GM12875 (cell line): ENCODE measurements around the gene SELENOO.

Source experiments
- H3K4me3 ChIP-seq: one replicate; pipeline ENCODE4 v1.5.1; 2011; ENCODE audit warnings: low read depth, low read length, control low read depth
- TF ChIP-seq, protein P1 (sequence below): IDR thresholded peaks from 2 replicates; pipeline ENCODE4 v1.5.1; 2011; ENCODE audit warnings: low read depth, mild to moderate bottlenecking, control low read depth, inconsistent platforms, low read length, moderate library complexity, borderline replicate concordance; ENCODE audit not compliant: insufficient read depth

The SELENOO gene

DNA sequence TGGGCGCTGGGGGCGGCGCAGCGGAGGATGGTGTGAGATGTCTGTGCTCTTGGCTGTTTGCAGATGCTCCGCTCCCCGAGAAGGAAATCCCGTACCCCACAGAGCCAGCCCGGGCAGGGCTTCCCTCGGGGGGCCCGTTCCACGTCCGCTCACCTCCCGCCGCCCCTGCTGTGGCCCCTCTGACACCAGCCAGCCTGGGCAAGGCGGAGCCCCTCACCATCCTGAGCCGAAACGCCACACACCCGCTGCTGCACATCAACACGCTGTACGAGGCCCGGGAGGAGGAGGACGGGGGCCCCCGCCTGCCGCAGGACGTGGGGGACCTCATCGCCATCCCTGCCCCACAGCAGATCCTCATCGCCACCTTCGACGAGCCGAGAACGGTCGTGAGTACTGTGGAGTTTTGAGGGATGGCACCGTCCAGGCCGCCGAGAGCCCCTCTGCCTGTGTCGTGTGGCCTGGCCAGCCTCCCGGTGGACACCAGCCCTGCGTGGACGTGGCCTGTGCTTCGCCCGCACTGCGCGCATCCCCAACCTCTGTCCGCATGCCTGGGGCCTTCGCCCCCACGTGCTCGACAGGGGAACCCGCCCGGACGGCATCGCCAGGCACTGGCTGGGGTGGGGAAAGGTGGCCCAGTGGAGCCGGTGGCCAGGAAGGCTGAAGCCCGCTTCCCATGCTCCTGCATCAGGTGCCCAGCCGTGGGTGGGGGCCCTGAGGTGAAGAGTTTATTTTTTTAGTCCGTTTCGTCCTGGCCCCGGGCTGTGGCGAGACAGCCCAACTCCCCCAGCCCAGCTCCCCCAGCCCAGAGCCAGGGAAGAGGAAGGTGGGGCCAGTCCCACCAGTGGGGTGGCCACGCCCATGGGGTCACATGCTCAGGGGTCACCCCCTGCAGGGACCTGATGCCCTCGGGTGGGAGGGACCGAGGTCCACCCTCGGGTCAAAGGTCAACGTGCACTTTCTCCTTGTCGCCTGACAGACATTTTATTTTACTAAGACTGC lies 21.6 kb upstream of the SELENOO start:
- TF ChIP-seq, protein P1, sequence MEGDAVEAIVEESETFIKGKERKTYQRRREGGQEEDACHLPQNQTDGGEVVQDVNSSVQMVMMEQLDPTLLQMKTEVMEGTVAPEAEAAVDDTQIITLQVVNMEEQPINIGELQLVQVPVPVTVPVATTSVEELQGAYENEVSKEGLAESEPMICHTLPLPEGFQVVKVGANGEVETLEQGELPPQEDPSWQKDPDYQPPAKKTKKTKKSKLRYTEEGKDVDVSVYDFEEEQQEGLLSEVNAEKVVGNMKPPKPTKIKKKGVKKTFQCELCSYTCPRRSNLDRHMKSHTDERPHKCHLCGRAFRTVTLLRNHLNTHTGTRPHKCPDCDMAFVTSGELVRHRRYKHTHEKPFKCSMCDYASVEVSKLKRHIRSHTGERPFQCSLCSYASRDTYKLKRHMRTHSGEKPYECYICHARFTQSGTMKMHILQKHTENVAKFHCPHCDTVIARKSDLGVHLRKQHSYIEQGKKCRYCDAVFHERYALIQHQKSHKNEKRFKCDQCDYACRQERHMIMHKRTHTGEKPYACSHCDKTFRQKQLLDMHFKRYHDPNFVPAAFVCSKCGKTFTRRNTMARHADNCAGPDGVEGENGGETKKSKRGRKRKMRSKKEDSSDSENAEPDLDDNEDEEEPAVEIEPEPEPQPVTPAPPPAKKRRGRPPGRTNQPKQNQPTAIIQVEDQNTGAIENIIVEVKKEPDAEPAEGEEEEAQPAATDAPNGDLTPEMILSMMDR = no peak
- no peak overlapping the region for H3K4me3 ChIP-seq

DNA sequence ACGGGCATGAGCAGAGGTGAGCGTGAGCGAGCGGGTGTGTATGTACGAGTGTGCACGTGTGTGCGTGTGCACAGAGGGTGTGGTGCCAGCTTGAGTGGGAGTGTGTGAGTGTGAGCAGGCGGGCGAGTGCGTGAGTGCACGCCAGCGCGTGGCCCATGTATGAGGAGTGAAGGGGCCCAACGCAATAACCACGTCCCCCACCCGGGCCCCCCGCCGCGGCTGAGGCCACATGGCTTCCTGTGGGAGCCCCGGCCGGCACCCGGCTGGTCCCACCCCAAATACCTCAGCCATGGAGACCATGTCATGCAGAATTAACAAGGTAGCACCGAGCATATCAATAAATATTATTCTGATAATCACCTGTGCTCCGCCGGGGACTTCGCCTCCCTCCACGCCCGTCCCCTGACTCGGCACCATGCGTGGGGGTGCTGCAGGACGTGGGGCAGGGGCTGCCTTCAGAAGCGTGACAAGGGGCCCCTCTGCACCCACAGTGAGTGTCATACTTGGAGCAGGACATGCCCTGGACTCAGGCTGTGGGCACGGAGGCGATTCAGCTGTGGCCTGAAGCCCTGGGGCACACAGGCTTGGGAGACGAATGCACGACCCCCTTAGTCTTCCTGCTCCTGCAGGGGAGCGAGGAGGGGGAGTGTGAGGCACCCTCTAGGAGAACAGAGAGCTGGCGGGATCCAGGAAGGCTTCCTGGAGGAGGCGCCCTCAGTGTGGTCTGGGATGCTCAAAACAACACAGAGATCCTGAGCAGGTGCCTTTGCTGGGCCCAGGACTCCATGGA lies 20.7 kb upstream of the SELENOO start:
- TF ChIP-seq, protein P1 = no peak
- H3K4me3 ChIP-seq = no peak overlapping the region

DNA sequence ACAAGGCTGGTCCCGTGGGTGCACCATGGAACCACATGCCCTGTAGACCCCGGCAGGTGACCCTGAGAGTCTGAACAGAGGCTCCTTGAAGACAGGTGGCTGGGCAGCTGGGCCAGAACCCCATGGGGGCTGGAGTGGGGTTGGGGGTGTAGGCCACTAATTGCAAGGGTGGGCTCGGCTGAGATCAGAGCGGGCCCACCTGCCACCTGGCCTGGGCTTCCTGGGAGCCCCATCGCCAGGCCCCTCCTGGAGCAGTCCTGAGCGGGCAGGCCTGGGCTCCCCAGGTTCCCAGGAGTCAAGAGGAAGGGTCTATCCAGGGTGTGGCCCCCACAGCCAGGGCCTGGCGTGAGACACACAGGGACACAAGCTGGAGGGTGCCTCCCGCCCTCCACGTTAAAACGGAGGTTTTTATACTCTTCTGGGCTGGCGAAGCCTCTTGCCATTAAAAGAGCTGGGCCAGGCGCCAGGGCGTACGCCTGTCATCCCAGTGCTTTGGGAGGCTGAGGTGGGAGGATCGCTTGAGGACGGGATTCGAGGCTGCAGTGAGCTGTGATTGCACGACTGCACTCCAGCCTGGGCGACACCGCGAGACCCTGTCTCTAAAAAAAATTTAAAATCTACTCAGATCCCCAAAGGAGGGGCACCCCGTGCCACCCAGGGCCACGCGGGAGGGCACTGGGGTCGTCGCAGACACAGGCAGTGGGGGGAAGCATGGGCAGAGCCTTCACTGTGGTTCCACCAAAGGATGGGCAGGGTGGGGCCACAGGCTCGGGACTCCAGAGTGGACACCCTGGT lies 19.9 kb upstream of the SELENOO start:
- H3K4me3 ChIP-seq = no peak overlapping the region
- TF ChIP-seq, protein P1 = no peak

DNA sequence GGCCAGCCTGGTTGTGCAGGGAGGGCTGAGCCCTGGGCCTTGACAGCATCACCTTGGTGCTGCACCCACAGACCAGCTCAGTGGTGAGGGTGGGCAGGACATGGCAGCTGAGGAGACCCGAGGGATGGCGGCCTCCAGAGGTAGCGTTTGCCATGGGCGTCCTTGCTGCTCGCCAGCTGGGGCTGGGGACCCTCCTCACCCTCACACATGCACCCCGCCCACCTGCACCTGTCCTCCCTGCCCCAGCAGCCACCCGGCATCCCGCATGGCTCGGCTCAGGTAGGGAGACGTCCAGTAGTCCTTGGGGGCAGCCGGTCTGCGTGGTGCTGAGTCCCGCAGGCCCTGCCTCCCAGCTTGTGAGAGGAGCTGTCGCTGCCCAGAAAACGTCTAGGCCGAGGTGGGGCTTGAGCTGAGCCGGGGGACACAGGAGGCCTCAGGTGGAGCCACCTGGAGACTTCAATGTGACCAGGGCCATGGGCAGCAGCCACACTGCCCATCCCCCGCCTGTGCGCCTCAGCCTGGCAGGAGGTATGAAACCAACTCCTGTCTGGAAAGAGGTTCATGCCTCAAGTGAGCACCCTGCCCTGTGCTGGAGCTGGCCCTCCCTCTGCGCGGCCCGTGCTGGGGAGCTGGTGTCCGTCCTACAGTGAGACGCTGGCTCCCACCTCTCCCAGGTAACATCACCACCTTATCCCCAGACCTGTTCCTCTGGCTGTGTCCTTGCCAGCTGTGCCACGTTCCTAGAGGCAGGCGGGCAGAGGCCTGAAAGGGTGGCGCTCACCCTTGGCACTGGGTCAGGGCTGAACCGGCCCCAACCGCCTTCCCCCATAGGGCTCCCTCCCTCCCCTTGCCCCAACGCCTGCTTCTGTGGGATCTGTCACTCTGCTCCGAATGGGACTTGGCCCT lies 18.4 kb upstream of the SELENOO start:
- no peak overlapping the region for H3K4me3 ChIP-seq
- TF ChIP-seq, protein P1 = no peak

DNA sequence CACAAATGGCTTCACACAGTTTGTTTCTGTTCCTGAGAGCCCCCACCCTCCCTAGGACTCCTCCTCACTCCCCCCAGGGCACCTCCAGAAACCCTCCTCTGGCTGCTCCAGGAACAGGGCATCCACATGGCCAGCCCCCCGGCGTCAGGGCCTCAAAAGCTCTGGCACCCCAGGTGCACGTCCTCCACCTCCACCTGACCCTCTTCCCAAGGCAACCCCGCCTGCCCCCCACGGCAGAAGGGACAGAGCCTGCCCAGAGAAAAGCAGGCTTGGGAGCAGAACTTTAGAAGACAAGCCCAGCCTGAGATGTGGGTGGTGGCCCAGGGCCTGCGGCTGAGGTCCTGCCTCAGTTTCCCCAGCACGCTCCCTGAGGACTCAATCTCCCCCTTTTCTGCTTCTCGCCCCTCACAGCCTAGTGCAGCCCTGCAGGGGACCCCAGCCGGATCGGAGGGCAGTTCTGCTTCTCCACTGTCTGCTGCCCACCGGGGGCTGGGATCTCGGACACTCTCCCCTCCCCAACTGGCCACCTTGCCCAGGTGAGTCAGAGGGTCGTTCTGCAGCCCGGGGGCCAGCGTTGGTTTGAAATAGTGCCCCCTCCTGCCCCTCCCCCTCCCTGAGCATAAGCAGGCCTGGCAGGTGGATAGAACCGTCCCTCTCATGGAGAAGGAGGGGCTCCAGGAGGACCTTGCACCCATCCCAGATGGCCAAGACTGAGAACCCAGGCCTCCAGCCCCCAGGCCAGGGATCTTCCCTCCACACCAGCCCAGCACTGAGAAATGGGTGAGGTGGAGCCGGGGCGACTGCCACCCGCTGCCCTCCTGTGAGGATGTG lies 17.5 kb upstream of the SELENOO start:
- H3K4me3 ChIP-seq = no peak overlapping the region
- TF ChIP-seq, protein P1 = no peak
